Mucosa of gallbladder (tissue), 1 donor: ENCODE measurements around the gene DIDO1. TPM values are rescaled to one million over a fixed set of nuclear protein-coding genes. Genes with fewer than 3 reads are reported as not detected.
A peak's percentile ranks its signal among the peaks of the same experiment; 100 is the strongest.

Experiments
- DNase-seq: peaks from one replicate; pipeline ENCODE4 v3.0.0-alpha.2; 2020; ENCODE audit warnings: low spot score
- total RNA-seq: library from RNA; stranded (reverse); gene quantifications from one replicate; pipeline ENCODE4 v1.2.1, GENCODE V29; 2021
- donor health status: DM: no; HTN: no; CAD: no.

Gene DIDO1
- total RNA-seq, 1 donor from 2014 or later = 61.1 TPM

- DNase-seq = no peak
Measured at GRCh38 chr20:62880147-62880934, 46.0 kb downstream of the DIDO1 start.

- DNase-seq = no peak
Measured at GRCh38 chr20:62879275-62880146, 46.8 kb downstream of the DIDO1 start.

- no peak for DNase-seq
Measured at GRCh38 chr20:62878244-62879038, 47.9 kb downstream of the DIDO1 start.

- DNase-seq = peak; percentile 52
Measured at GRCh38 chr20:62876902-62877816, 49.1 kb downstream of the DIDO1 start.

- no peak for DNase-seq
Measured at GRCh38 chr20:62876501-62876901, 49.8 kb downstream of the DIDO1 start.

- peak; percentile 71 for DNase-seq
Measured at GRCh38 chr20:62875419-62876361, 50.6 kb downstream of the DIDO1 start.

- DNase-seq = no peak
Measured at GRCh38 chr20:62874964-62875344, 51.4 kb downstream of the DIDO1 start.

GRCh38 chr20:62873681-62874031, 52.6 kb downstream of the DIDO1 start:
- DNase-seq = peak; percentile 70

- DNase-seq = no peak
Measured at GRCh38 chr20:62873280-62873679, 53.0 kb downstream of the DIDO1 start.

GRCh38 chr20:62872862-62873261, 53.4 kb downstream of the DIDO1 start:
- DNase-seq = no peak

GRCh38 chr20:62872184-62872847, 54.0 kb downstream of the DIDO1 start:
- DNase-seq = no peak

GRCh38 chr20:62864207-62864606, 62.1 kb downstream of the DIDO1 start:
- DNase-seq = no peak

- DNase-seq = peak; percentile 91
Measured at GRCh38 chr20:62861726-62862336, 64.5 kb downstream of the DIDO1 start, which contains the start of gene TCFL5. TSS of gene TCFL5 (minus strand) at chr20:62861822. CDS start at chr20:62861670, 152 bp downstream.

GRCh38 chr20:62860924-62861691, 65.2 kb downstream of the DIDO1 start:
- DNase-seq = no peak

- DNase-seq = no peak
Measured at GRCh38 chr20:62860391-62860923, 65.8 kb downstream of the DIDO1 start.

- no peak for DNase-seq
Measured at GRCh38 chr20:62859721-62860120, 66.6 kb downstream of the DIDO1 start.

- DNase-seq = no peak
Measured at GRCh38 chr20:62858058-62858830, 68.1 kb downstream of the DIDO1 start.
